HTERT RPE-1 (cell line): ENCODE data around the gene CA5B.
"Not testable (repeated sequence)": the region's sequence is repeated elsewhere in the genome, so short reads cannot be mapped to it uniquely, and the experiment has no call there.

Experiments used
- in situ Hi-C: fragments of 300-500 bp; cut with MboI; formaldehyde crosslinking; loops from 4 replicates; pipeline ENCODE4 v1.14.3; 2020; ENCODE audit warnings: low sequenced_read_pairs

The CA5B gene

GRCh38 chrX:15737959-15738902 lies at the start of gene CA5B:
CA5B (plus strand) TSS chrX:15738270; CDS start chrX:15750024, 11,754 bp downstream.
- in situ Hi-C loops = no loop called here

- in situ Hi-C loops = no loop called here
Measured at GRCh38 chrX:15694941-15695451, 43.1 kb upstream of the CA5B start.

GRCh38 chrX:15696516-15696915 lies 41.6 kb upstream of the CA5B start:
- in situ Hi-C loops = no loop called here

- in situ Hi-C loops = no loop called here
Measured at GRCh38 chrX:15702488-15703371, 35.3 kb upstream of the CA5B start.

- in situ Hi-C loops = not testable (repeated sequence)
Measured at GRCh38 chrX:15703809-15704208, 34.3 kb upstream of the CA5B start.

- in situ Hi-C loops = not testable (repeated sequence)
Measured at GRCh38 chrX:15704273-15704672, 33.8 kb upstream of the CA5B start.

GRCh38 chrX:15714529-15714928 lies 23.5 kb upstream of the CA5B start:
- in situ Hi-C loops = no loop called here

GRCh38 chrX:15718283-15718970 lies 19.6 kb upstream of the CA5B start:
- in situ Hi-C loops = no loop called here

- in situ Hi-C loops = no loop called here
Measured at GRCh38 chrX:15719324-15719968, 18.6 kb upstream of the CA5B start.

- in situ Hi-C loops = no loop called here
Measured at GRCh38 chrX:15721911-15722310, 16.2 kb upstream of the CA5B start.

- in situ Hi-C loops = no loop called here
Measured at GRCh38 chrX:15723887-15724517, 14.1 kb upstream of the CA5B start.

- in situ Hi-C loops = no loop called here
Measured at GRCh38 chrX:15724911-15725310, 13.2 kb upstream of the CA5B start.

GRCh38 chrX:15731368-15731767 lies 6.7 kb upstream of the CA5B start:
- in situ Hi-C loops = not testable (repeated sequence)

- in situ Hi-C loops = no loop called here
Measured at GRCh38 chrX:15737190-15737958, 696 bp upstream of the CA5B start.

GRCh38 chrX:15739886-15740285 lies 1.8 kb downstream of the CA5B start:
- in situ Hi-C loops = no loop called here

- in situ Hi-C loops = no loop called here
Measured at GRCh38 chrX:15744181-15744867, 6.3 kb downstream of the CA5B start.

- in situ Hi-C loops = no loop called here
Measured at GRCh38 chrX:15745179-15745578, 7.1 kb downstream of the CA5B start.

- in situ Hi-C loops = not testable (repeated sequence)
Measured at GRCh38 chrX:15746651-15747050, 8.6 kb downstream of the CA5B start.
